ENCODE measurements around the gene ZBTB46. TPM values are rescaled to one million over a fixed set of nuclear protein-coding genes. Genes with fewer than 3 reads are reported as not detected.
A peak's percentile ranks its signal among the peaks of the same experiment; 100 is the strongest.

The ZBTB46 gene
- total RNA-seq, 1 donor from 2014 or later: 52.2 TPM

DNA sequence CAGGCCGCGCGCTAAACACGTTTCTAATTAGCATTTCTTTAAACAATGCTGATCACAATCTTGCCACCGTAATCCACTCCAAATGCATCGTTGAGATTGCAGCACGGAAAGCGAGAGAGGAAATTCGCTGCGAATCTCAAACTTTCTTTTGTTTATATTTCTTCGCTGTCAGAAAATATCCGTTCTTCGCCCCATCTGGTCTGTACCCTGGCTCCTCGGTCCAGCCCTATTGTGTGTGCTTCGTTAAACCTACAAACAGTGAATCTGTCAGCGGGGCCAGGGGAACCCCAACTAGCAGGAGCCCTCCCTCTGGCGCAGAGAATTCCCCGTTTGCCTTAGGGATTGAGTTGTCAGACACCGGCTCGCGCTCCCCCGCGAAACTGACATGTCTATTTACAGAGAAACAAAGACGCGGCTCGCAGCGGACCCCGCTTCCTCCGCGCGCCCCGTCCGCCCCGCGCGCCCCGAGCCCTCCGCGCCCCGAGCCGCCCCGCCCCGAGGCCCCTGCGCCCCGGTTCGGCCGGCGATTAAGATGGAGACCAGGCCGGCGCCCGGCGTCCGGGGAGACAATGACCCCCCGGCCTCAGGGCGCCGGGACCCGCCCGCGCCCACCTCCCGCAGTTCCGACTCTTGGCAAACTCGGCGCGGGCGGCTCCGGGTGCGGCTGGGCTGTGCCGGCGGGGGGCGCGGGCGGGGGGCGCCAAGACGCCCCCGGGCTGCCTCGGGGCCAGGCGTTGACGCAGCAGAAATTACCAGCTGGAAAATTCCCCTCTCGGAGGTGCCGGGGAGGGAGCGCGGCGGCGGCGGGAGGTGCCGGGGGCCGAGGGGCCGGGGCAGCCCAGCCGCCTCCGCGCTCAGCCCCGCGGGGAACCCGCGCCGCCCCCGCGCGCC, 874 bp downstream of the ZBTB46 start:
- peaks cover 0 to 16% (median 0%) of the 10 kb centered on the region in 3 donors for H3K27me3 ChIP-seq (ENCODE audit: control insufficient read depth in 3 of 3, insufficient read depth in 3 of 3, low read length in 3 of 3)
- H3K4me3 ChIP-seq (ENCODE audit: low read length in 3 of 3): peak overlapping the region; percentile 58 to 74 (median 73)
- H3K9ac ChIP-seq (ENCODE audit: low read depth in 1 of 3, low read length in 3 of 3): peak overlapping the region; percentile 16 to 82 (median 74)
- H3K9me3 ChIP-seq (ENCODE audit: control insufficient read depth in 3 of 3, low read length in 3 of 3): no peaks in the 10 kb centered on the region
- H3K4me1 ChIP-seq (ENCODE audit: control insufficient read depth in 3 of 3, insufficient read depth in 3 of 3, low read length in 3 of 3): peaks cover 20 to 37% (median 24%) of the 10 kb centered on the region in 3 donors
- no peak overlapping the region for H3K27ac ChIP-seq (ENCODE audit: low read depth, low read length)
- H3K36me3 ChIP-seq (ENCODE audit: control insufficient read depth in 3 of 3, insufficient read depth in 3 of 3, low read length in 3 of 3): no peaks in the 10 kb centered on the region

- no peaks in the 10 kb centered on the region for H3K36me3 ChIP-seq (ENCODE audit: control insufficient read depth in 3 of 3, insufficient read depth in 3 of 3, low read length in 3 of 3)
- H3K27me3 ChIP-seq (ENCODE audit: control insufficient read depth in 3 of 3, insufficient read depth in 3 of 3, low read length in 3 of 3): peaks cover 0 to 16% (median 0%) of the 10 kb centered on the region in 3 donors
- peak overlapping the region; percentile 58 to 74 (median 73) for H3K4me3 ChIP-seq (ENCODE audit: low read length in 3 of 3)
- H3K27ac ChIP-seq (ENCODE audit: low read depth, low read length): no peak overlapping the region
- peaks cover 18 to 32% (median 21%) of the 10 kb centered on the region in 3 donors for H3K4me1 ChIP-seq (ENCODE audit: control insufficient read depth in 3 of 3, insufficient read depth in 3 of 3, low read length in 3 of 3)
- no peaks in the 10 kb centered on the region for H3K9me3 ChIP-seq (ENCODE audit: control insufficient read depth in 3 of 3, low read length in 3 of 3)
- H3K9ac ChIP-seq (ENCODE audit: low read depth in 1 of 3, low read length in 3 of 3): peak overlapping the region in 2 of 3 donors; percentile 16 to 82
These were observed 1.5 kb downstream of the ZBTB46 start for GRCh38 chr20:63829603-63829944.

- Histone ChIP-seq H3K27ac (ENCODE audit: low read depth, low read length) (no peak overlapping the region), H3K4me1 (ENCODE audit: control insufficient read depth in 3 of 3, insufficient read depth in 3 of 3, low read length in 3 of 3) (peaks cover 12 to 26% (median 16%) of the 10 kb centered on the region in 3 donors), H3K27me3 (ENCODE audit: control insufficient read depth in 3 of 3, insufficient read depth in 3 of 3, low read length in 3 of 3) (peaks cover 0 to 16% (median 0%) of the 10 kb centered on the region in 3 donors)
These were observed 2.1 kb downstream of the ZBTB46 start for GRCh38 chr20:63828951-63829350.

GRCh38 chr20:63828545-63828944, 2.5 kb downstream of the ZBTB46 start:
- H3K4me1 ChIP-seq (ENCODE audit: control insufficient read depth in 3 of 3, insufficient read depth in 3 of 3, low read length in 3 of 3): peaks cover 11 to 23% (median 14%) of the 10 kb centered on the region in 3 donors
- no peaks in the 10 kb centered on the region for H3K36me3 ChIP-seq (ENCODE audit: control insufficient read depth in 3 of 3, insufficient read depth in 3 of 3, low read length in 3 of 3)
- H3K4me3 ChIP-seq (ENCODE audit: low read length in 3 of 3): peak overlapping the region in 1 of 3 donors; percentile 30
- no peak overlapping the region for H3K9ac ChIP-seq (ENCODE audit: low read depth in 1 of 3, low read length in 3 of 3)
- H3K27ac ChIP-seq (ENCODE audit: low read depth, low read length): no peak overlapping the region
- no peaks in the 10 kb centered on the region for H3K9me3 ChIP-seq (ENCODE audit: control insufficient read depth in 3 of 3, low read length in 3 of 3)
- H3K27me3 ChIP-seq (ENCODE audit: control insufficient read depth in 3 of 3, insufficient read depth in 3 of 3, low read length in 3 of 3): peaks cover 0 to 16% (median 0%) of the 10 kb centered on the region in 3 donors

More at GRCh38 chr20:63828951-63829350, 2.1 kb downstream of the ZBTB46 start:
- Histone ChIP-seq H3K36me3 (ENCODE audit: control insufficient read depth in 3 of 3, insufficient read depth in 3 of 3, low read length in 3 of 3) (no peaks in the 10 kb centered on the region), H3K9me3 (ENCODE audit: control insufficient read depth in 3 of 3, low read length in 3 of 3) (no peaks in the 10 kb centered on the region), H3K9ac (ENCODE audit: low read depth in 1 of 3, low read length in 3 of 3) (no peak overlapping the region), H3K4me3 (ENCODE audit: low read length in 3 of 3) (peak overlapping the region in 2 of 3 donors; percentile 16 to 74)

GRCh38 chr20:63828124-63828523, 2.9 kb downstream of the ZBTB46 start:
- no peaks in the 10 kb centered on the region for H3K9me3 ChIP-seq (ENCODE audit: control insufficient read depth in 3 of 3, low read length in 3 of 3)
- H3K4me3 ChIP-seq (ENCODE audit: low read length in 3 of 3): peak overlapping the region in 1 of 3 donors; percentile 30
- H3K4me1 ChIP-seq (ENCODE audit: control insufficient read depth in 3 of 3, insufficient read depth in 3 of 3, low read length in 3 of 3): peaks cover 11 to 23% (median 12%) of the 10 kb centered on the region in 3 donors
- H3K9ac ChIP-seq (ENCODE audit: low read depth in 1 of 3, low read length in 3 of 3): peak overlapping the region in 1 of 3 donors; percentile 16
- H3K27ac ChIP-seq (ENCODE audit: low read depth, low read length): no peak overlapping the region
- no peaks in the 10 kb centered on the region for H3K36me3 ChIP-seq (ENCODE audit: control insufficient read depth in 3 of 3, insufficient read depth in 3 of 3, low read length in 3 of 3)
- peaks cover 0 to 16% (median 0%) of the 10 kb centered on the region in 3 donors for H3K27me3 ChIP-seq (ENCODE audit: control insufficient read depth in 3 of 3, insufficient read depth in 3 of 3, low read length in 3 of 3)

GRCh38 chr20:63826753-63827152, 4.3 kb downstream of the ZBTB46 start:
- Histone ChIP-seq H3K4me1 (ENCODE audit: control insufficient read depth in 3 of 3, insufficient read depth in 3 of 3, low read length in 3 of 3) (peaks cover 7 to 26% (median 13%) of the 10 kb centered on the region in 3 donors), H3K27ac (ENCODE audit: low read depth, low read length) (no peak overlapping the region), H3K9ac (ENCODE audit: low read depth in 1 of 3, low read length in 3 of 3) (no peak overlapping the region)

DNA sequence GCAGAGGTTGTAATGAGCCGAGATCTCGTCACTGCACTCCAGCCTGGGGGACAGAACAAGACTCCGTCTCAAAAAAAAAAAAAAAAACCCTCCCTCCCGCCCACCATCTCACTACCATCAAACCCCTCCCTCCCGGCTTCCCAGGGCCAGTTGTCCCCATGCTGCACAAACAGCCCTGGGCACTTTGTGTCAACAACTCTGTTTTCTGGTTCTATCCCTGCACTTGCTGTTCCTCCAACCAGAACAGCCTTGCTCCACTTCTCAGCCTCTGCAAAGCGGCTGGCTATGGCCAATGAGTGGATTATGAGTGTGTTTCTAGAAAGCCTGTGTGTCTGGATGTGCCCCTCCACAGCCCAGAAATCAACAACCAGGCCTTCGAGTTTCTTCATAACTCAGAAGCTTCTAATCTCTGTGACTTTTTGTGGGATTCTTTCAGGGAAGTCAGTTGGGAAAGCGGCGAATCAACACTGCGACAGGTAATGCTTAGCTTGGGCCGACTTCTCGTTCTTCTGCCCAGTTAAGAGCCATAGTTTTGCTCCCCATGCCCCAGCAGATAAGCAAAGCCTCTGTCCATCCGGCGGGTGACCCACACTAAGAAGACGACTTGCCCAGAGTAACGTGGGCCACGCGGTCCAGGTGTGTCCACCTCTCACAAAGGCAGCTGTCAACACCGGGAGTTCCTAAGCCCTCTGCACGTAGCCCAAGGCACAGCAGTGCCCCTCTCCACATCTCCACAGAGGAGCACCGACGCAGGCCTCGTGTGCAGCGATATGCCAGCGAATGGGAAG, 5.5 kb downstream of the ZBTB46 start:
- Histone ChIP-seq H3K27ac (ENCODE audit: low read depth, low read length) (no peak overlapping the region), H3K27me3 (ENCODE audit: control insufficient read depth in 3 of 3, insufficient read depth in 3 of 3, low read length in 3 of 3) (peaks cover 0 to 16% (median 0%) of the 10 kb centered on the region in 3 donors), H3K9ac (ENCODE audit: low read depth in 1 of 3, low read length in 3 of 3) (peak overlapping the region in 1 of 3 donors; percentile 40), H3K36me3 (ENCODE audit: control insufficient read depth in 3 of 3, insufficient read depth in 3 of 3, low read length in 3 of 3) (no peaks in the 10 kb centered on the region), H3K9me3 (ENCODE audit: control insufficient read depth in 3 of 3, low read length in 3 of 3) (no peaks in the 10 kb centered on the region), H3K4me1 (ENCODE audit: control insufficient read depth in 3 of 3, insufficient read depth in 3 of 3, low read length in 3 of 3) (peaks cover 7 to 26% (median 13%) of the 10 kb centered on the region in 3 donors), H3K4me3 (ENCODE audit: low read length in 3 of 3) (no peak overlapping the region)

More at GRCh38 chr20:63826753-63827152, 4.3 kb downstream of the ZBTB46 start:
- no peaks in the 10 kb centered on the region for H3K36me3 ChIP-seq (ENCODE audit: control insufficient read depth in 3 of 3, insufficient read depth in 3 of 3, low read length in 3 of 3)
- no peak overlapping the region for H3K4me3 ChIP-seq (ENCODE audit: low read length in 3 of 3)
- peaks cover 0 to 16% (median 0%) of the 10 kb centered on the region in 3 donors for H3K27me3 ChIP-seq (ENCODE audit: control insufficient read depth in 3 of 3, insufficient read depth in 3 of 3, low read length in 3 of 3)
- no peaks in the 10 kb centered on the region for H3K9me3 ChIP-seq (ENCODE audit: control insufficient read depth in 3 of 3, low read length in 3 of 3)

- no peaks in the 10 kb centered on the region for H3K36me3 ChIP-seq (ENCODE audit: control insufficient read depth in 3 of 3, insufficient read depth in 3 of 3, low read length in 3 of 3)
- peaks cover 5 to 19% (median 16%) of the 10 kb centered on the region in 3 donors for H3K4me1 ChIP-seq (ENCODE audit: control insufficient read depth in 3 of 3, insufficient read depth in 3 of 3, low read length in 3 of 3)
- H3K27ac ChIP-seq (ENCODE audit: low read depth, low read length): no peak overlapping the region
These were observed 7.3 kb downstream of the ZBTB46 start for GRCh38 chr20:63823691-63824311.

DNA sequence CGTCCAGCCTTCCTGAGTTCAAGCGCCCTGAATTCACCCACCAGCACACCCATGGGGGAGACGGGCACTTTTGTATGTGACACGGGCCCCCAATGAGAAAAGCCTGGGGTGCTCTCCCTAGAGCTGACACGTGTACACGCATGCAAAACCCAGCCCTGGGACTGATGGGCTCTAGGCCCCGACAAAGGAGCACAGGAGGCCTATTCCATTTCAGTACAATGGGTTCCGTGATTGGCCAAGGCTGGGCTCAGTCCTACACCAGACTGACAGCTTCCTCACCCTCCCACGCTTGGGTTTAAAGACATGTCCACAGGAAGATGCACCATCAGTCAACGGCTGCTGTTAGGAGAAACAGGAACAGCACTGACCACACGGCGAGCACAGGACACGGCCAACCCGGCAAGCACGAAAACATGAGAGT, 8.8 kb downstream of the ZBTB46 start:
- Histone ChIP-seq H3K27ac (ENCODE audit: low read depth, low read length) (no peak overlapping the region), H3K4me1 (ENCODE audit: control insufficient read depth in 3 of 3, insufficient read depth in 3 of 3, low read length in 3 of 3) (peaks cover 5 to 18% (median 15%) of the 10 kb centered on the region in 3 donors), H3K36me3 (ENCODE audit: control insufficient read depth in 3 of 3, insufficient read depth in 3 of 3, low read length in 3 of 3) (no peaks in the 10 kb centered on the region), H3K27me3 (ENCODE audit: control insufficient read depth in 3 of 3, insufficient read depth in 3 of 3, low read length in 3 of 3) (peaks cover 0 to 3% (median 0%) of the 10 kb centered on the region in 3 donors), H3K9me3 (ENCODE audit: control insufficient read depth in 3 of 3, low read length in 3 of 3) (no peaks in the 10 kb centered on the region), H3K9ac (ENCODE audit: low read depth in 1 of 3, low read length in 3 of 3) (no peak overlapping the region), H3K4me3 (ENCODE audit: low read length in 3 of 3) (no peak overlapping the region)

More at GRCh38 chr20:63823691-63824311, 7.3 kb downstream of the ZBTB46 start:
- no peak overlapping the region for H3K4me3 ChIP-seq (ENCODE audit: low read length in 3 of 3)
- H3K27me3 ChIP-seq (ENCODE audit: control insufficient read depth in 3 of 3, insufficient read depth in 3 of 3, low read length in 3 of 3): peaks cover 0 to 9% (median 0%) of the 10 kb centered on the region in 3 donors
- H3K9ac ChIP-seq (ENCODE audit: low read depth in 1 of 3, low read length in 3 of 3): no peak overlapping the region
- no peaks in the 10 kb centered on the region for H3K9me3 ChIP-seq (ENCODE audit: control insufficient read depth in 3 of 3, low read length in 3 of 3)
